Hepatocyte (in vitro differentiated cells): ENCODE results near the gene LCN9. TPM values are rescaled to one million over a fixed set of nuclear protein-coding genes. Genes with fewer than 3 reads are reported as not detected.

Experiments
- DNase-seq: peaks from one replicate; pipeline ENCODE4 v3.0.0-alpha.2; 2016; ENCODE audit warnings: low spot score
- H2AFZ ChIP-seq: fragments of 200-600 bp; sonication (generic); 2 replicates; pipeline ENCODE4 v1.6.0; 2016; ENCODE audit warnings: antibody characterized with exemption, mild to moderate bottlenecking
- H3K27ac ChIP-seq: fragments of 200-600 bp; sonication (generic); 2 replicates; pipeline ENCODE4 v1.5.1; 2016; ENCODE audit warnings: mild to moderate bottlenecking
- H3K27me3 ChIP-seq: fragments of 200-600 bp; sonication (generic); 2 replicates; pipeline ENCODE4 v1.6.1; 2016
- H3K36me3 ChIP-seq: fragments of 200-600 bp; sonication (generic); replicated peaks from 2 replicates; pipeline ENCODE4 v1.5.1; 2016; ENCODE audit warnings: low read depth; ENCODE audit not compliant: insufficient read depth
- H3K4me1 ChIP-seq: fragments of 200-600 bp; sonication (generic); 2 replicates; pipeline ENCODE4 v1.5.1; 2016; ENCODE audit warnings: mild to moderate bottlenecking, moderate library complexity; ENCODE audit not compliant: insufficient read depth
- H3K4me2 ChIP-seq: fragments of 200-600 bp; sonication (generic); 2 replicates; pipeline ENCODE4 v1.6.0; 2016
- H3K4me3 ChIP-seq: fragments of 200-600 bp; sonication (generic); 2 replicates; pipeline ENCODE4 v1.5.1; 2016; ENCODE audit warnings: mild to moderate bottlenecking
- H3K79me2 ChIP-seq: fragments of 200-600 bp; sonication (generic); 2 replicates; pipeline ENCODE4 v1.6.0; 2017; ENCODE audit warnings: mild to moderate bottlenecking
- H3K9me2 ChIP-seq: fragments of 200-600 bp; sonication (generic); replicated peaks from 2 replicates; pipeline ENCODE4 v1.6.0; 2017; ENCODE audit warnings: mild to moderate bottlenecking; ENCODE audit not compliant: insufficient read depth
- H3K9me3 ChIP-seq: fragments of 200-600 bp; sonication (generic); 2 replicates; pipeline ENCODE4 v1.5.1; 2016; ENCODE audit warnings: low read depth, mild to moderate bottlenecking
- H4K20me1 ChIP-seq: fragments of 200-600 bp; sonication (generic); 2 replicates; pipeline ENCODE4 v1.6.0; 2016; ENCODE audit warnings: mild to moderate bottlenecking; ENCODE audit not compliant: insufficient read depth, poor library complexity, severe bottlenecking
- CTCF ChIP-seq: fragments of 200-600 bp; sonication (generic); IDR thresholded peaks from 2 replicates; pipeline ENCODE4 v1.5.1; 2016; ENCODE audit warnings: antibody characterized with exemption, mild to moderate bottlenecking; ENCODE audit not compliant: poor library complexity
- EZH2 ChIP-seq: fragments of 200-600 bp; sonication (generic); IDR thresholded peaks from 2 replicates; pipeline ENCODE4 v1.6.1; 2016; ENCODE audit warnings: antibody characterized with exemption, mild to moderate bottlenecking, borderline replicate concordance
- EZH2phosphoT487 ChIP-seq: fragments of 200-600 bp; sonication (generic); IDR thresholded peaks from one replicate; pipeline ENCODE4 v1.6.1; 2018; ENCODE audit warnings: antibody characterized with exemption, mild to moderate bottlenecking, low read depth, moderate library complexity; ENCODE audit not compliant: unreplicated experiment, severe bottlenecking
- WGBS: methylation state at CpG from one replicate; pipeline ENCODE4 v1.1.6; 2016; ENCODE audit warnings: low lambda C conversion rate; ENCODE audit errors: missing lambda C conversion rate; 5-methylcytosine and 5-hydroxymethylcytosine counted together
- polyA plus RNA-seq: library from polyadenylated mRNA; unstranded; fragments of >200 nt; fragmentation: Nextera tagmentation; extraction: Ambion mirVana; gene quantifications from 2 replicates; pipeline ENCODE4 v1.2.1, GENCODE V29; 2016
- total RNA-seq: library from RNA; depleted of rRNA; stranded (reverse); fragments of >200 nt; gene quantifications from 2 replicates; pipeline ENCODE4 v1.2.3, GENCODE V29; 2014

The LCN9 gene
- total and polyA plus RNA-seq, 2 experiments from 2014 or later, result 2.6 to 13.4 TPM

DNA sequence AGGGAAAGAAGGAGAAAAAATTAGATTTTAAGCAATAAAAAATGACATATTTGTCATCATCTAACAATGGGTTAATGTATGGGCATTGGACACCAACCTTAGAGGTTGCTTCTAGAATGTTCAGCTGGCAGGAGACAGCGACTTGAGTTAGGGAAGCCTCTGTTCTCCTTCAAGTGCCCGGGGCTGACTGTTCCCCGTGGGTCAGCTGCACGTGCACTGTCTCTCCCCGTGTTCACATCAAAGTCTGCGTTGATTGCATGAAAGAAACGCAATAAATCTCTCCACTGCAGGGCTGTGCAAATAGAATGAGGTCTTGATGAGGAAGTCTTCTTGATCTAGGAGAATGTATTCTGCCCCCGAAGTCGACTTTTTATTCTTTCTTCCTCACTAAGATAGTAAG is 23.9 kb upstream of the LCN9 start, which contains the start of gene GLT6D1:
Gene GLT6D1, minus strand, starts transcription at position 345 of the 400 bp plus-strand sequence. CDS start 353 bp downstream, outside the sequence.
- no peaks in the 10 kb centered on the region for H3K9me3 ChIP-seq
- H2AFZ ChIP-seq, result no peak within 1 kb of the TSS
- H3K36me3 ChIP-seq, result no peaks in the 10 kb centered on the region
- no peak within 1 kb of the TSS for H3K4me3 ChIP-seq
- TF ChIP-seq EZH2 (no peak), EZH2phosphoT487 (no peak), CTCF (no peak)
- H3K4me2 ChIP-seq, result no peak within 1 kb of the TSS
- 84% methylated on average over 9 of the region's 9 CpGs for WGBS
- peaks cover 8% of the 10 kb centered on the region for H3K4me1 ChIP-seq
- DNase-seq, result no peak
- H3K27ac ChIP-seq, result no peak within 1 kb of the TSS
- no peaks in the 10 kb centered on the region for H3K79me2 ChIP-seq
- H3K9me2 ChIP-seq, result no peaks in the 10 kb centered on the region
- H4K20me1 ChIP-seq, result no peaks in the 10 kb centered on the region
- H3K27me3 ChIP-seq, result no peaks in the 10 kb centered on the region

DNA sequence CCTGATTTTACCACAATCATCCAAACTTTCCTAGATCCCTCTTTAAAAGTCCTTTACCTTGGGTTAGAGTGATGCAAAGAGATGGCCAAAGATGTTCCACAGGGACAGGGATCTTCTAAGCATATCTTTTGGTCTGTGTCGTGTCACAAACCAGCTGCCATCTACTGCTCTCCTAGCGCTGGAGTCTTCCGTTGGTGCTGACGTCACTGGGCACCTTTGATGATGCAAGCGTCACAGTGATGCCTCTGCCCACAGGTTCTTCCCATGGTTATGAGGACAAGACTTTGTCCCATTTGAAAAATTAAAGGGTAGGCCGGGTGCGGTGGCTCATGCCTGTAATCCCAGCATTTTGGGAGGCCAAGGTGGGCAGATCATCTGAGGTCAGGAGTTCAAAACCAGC is 22.1 kb upstream of the LCN9 start:
- H3K9me3 ChIP-seq, result no peaks in the 10 kb centered on the region
- no peak overlapping the region for H2AFZ ChIP-seq
- TF ChIP-seq CTCF, result no peak
- TF ChIP-seq EZH2, result no peak
- TF ChIP-seq EZH2phosphoT487, result no peak
- H3K27ac ChIP-seq, result no peak overlapping the region
- H3K4me2 ChIP-seq, result no peak overlapping the region
- WGBS, result 83% methylated on average over 7 of the region's 7 CpGs
- DNase-seq, result no peak
- no peaks in the 10 kb centered on the region for H3K27me3 ChIP-seq
- no peaks in the 10 kb centered on the region for H4K20me1 ChIP-seq
- no peaks in the 10 kb centered on the region for H3K9me2 ChIP-seq
- H3K79me2 ChIP-seq, result peaks cover 8% of the 10 kb centered on the region
- peaks cover 10% of the 10 kb centered on the region for H3K4me1 ChIP-seq
- H3K4me3 ChIP-seq, result no peak overlapping the region
- no peaks in the 10 kb centered on the region for H3K36me3 ChIP-seq

DNA sequence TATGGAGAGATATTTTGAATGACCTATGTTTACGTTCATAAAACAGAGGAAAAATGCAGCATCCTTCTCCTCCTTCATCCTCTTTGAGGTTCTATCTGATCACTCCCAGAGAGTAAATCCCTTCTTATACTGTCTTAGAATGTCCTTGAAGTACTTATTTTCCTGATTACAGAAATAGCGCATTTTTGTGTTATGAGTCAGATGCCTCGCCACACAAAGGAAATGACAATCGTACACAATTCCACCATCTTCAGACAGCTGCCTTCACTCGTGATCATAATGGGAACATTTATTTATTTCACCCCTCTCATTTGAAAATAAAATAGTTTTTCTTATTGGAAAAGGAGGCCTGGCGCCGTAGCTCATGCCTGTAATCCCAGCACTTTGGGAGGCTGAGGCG is 21.4 kb upstream of the LCN9 start:
- H3K4me2 ChIP-seq, result no peak overlapping the region
- WGBS, result 75% methylated on average over 8 of the region's 8 CpGs
- H3K27ac ChIP-seq, result no peak overlapping the region

More for the DNA sequence above, 21.4 kb upstream of the LCN9 start:
- no peak overlapping the region for H3K4me3 ChIP-seq
- H3K36me3 ChIP-seq, result no peaks in the 10 kb centered on the region
- TF ChIP-seq CTCF (no peak), EZH2phosphoT487 (no peak), EZH2 (no peak)
- DNase-seq, result no peak
- peaks cover 9% of the 10 kb centered on the region for H3K79me2 ChIP-seq
- no peaks in the 10 kb centered on the region for H3K27me3 ChIP-seq
- H3K9me3 ChIP-seq, result no peaks in the 10 kb centered on the region
- no peak overlapping the region for H2AFZ ChIP-seq
- no peaks in the 10 kb centered on the region for H3K9me2 ChIP-seq
- H3K4me1 ChIP-seq, result peaks cover 10% of the 10 kb centered on the region
- no peaks in the 10 kb centered on the region for H4K20me1 ChIP-seq
